SIG-M5 (cell line): ENCODE measurements around the gene CEP85L.

Source experiments
- DNase-seq: peaks from one replicate; lab custom pipeline; 2025; lab: John Stamatoyannopoulos, UW

CEP85L gene

GRCh38 chr6:118651282-118652050 lies at the start of gene CEP85L:
Gene CEP85L, minus strand, starts transcription at chr6:118651591. Its CDS starts 322 bp downstream, at chr6:118651269.
- peak; percentile 6 for DNase-seq

- DNase-seq = no peak
Observed at GRCh38 chr6:118700531-118700930, 49.1 kb upstream of the CEP85L start.

- DNase-seq = no peak
Observed at GRCh38 chr6:118697554-118697953, 46.2 kb upstream of the CEP85L start.

GRCh38 chr6:118696271-118696670 lies 44.9 kb upstream of the CEP85L start:
- DNase-seq = no peak

GRCh38 chr6:118693562-118693961 lies 42.2 kb upstream of the CEP85L start:
- no peak for DNase-seq

GRCh38 chr6:118685823-118686449 lies 34.5 kb upstream of the CEP85L start:
- no peak for DNase-seq

GRCh38 chr6:118683881-118684872 lies 32.8 kb upstream of the CEP85L start:
- no peak for DNase-seq

- DNase-seq = no peak
Observed at GRCh38 chr6:118680452-118681095, 29.2 kb upstream of the CEP85L start.

- no peak for DNase-seq
Observed at GRCh38 chr6:118679327-118679901, 28.0 kb upstream of the CEP85L start.

GRCh38 chr6:118678866-118679265 lies 27.5 kb upstream of the CEP85L start:
- DNase-seq = no peak

GRCh38 chr6:118677193-118677592 lies 25.8 kb upstream of the CEP85L start:
- DNase-seq = no peak

GRCh38 chr6:118675225-118675624 lies 23.8 kb upstream of the CEP85L start:
- no peak for DNase-seq

- DNase-seq = no peak
Observed at GRCh38 chr6:118674772-118675171, 23.4 kb upstream of the CEP85L start.

- DNase-seq = no peak
Observed at GRCh38 chr6:118672678-118673077, 21.3 kb upstream of the CEP85L start.

- no peak for DNase-seq
Observed at GRCh38 chr6:118669561-118669960, 18.2 kb upstream of the CEP85L start.

GRCh38 chr6:118668761-118669385 lies 17.5 kb upstream of the CEP85L start:
- DNase-seq = no peak

- DNase-seq = no peak
Observed at GRCh38 chr6:118667988-118668387, 16.6 kb upstream of the CEP85L start.

- DNase-seq = no peak
Observed at GRCh38 chr6:118665011-118665410, 13.6 kb upstream of the CEP85L start.

- no peak for DNase-seq
Observed at GRCh38 chr6:118663993-118664985, 12.9 kb upstream of the CEP85L start.

- no peak for DNase-seq
Observed at GRCh38 chr6:118661831-118662230, 10.4 kb upstream of the CEP85L start.
